ENCODE measurements around the gene CD36. TPM values are rescaled to one million over a fixed set of nuclear protein-coding genes. Genes with fewer than 3 reads are reported as not detected.

CD36 gene
- total RNA-seq, 1 experiment from 2014 or later, result 0.12 TPM

DNA sequence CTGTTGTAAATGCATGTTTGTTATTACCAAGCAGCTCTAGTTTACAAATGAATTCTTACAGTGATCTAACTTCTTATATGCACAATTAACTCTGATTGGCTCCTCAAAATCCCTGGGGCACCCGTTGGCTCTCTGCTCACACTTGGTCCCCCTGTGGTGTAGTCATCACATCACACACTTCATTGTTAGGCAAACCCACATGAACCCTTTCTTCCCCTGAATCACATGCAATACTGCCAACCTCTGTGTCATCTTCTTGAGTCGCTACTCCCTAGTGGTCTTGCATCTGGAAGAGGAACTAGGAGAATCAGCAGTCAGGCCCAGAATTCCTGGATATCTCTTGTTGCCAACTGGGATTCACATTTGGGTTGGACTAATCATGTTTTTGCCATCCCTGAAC lies 73.1 kb downstream of the CD36 start:
- peak; percentile 30 for DNase-seq (ENCODE audit: unreplicated experiment)
- POLR2A ChIA-PET, result interaction anchor here (0.6 kb wide), 2 partner anchors 620 to 903 kb away, joined by 3 to 4 read pairs; no protein-coding TSS in a partner anchor
- no peak overlapping the region for H3K4me3 Mint-ChIP-seq (ENCODE audit: unreplicated experiment)
- no peak overlapping the region for H3K27ac Mint-ChIP-seq (ENCODE audit: low read depth, unreplicated experiment)
- CTCF ChIA-PET, result interaction anchor here (1.0 kb wide), 1 partner anchor 12 kb away, joined by 4 read pairs; no protein-coding TSS in a partner anchor
- H3K27me3 Mint-ChIP-seq (ENCODE audit: insufficient read depth, unreplicated experiment), result no peaks in the 10 kb centered on the region
- no TSS peak for BruUV-seq (replicated peaks)
- H3K36me3 Mint-ChIP-seq (ENCODE audit: insufficient read depth, unreplicated experiment), result no peaks in the 10 kb centered on the region
- intact Hi-C loops (cut with micrococcal nuclease), result no loop called here
- TF ChIP-seq, protein P1, sequence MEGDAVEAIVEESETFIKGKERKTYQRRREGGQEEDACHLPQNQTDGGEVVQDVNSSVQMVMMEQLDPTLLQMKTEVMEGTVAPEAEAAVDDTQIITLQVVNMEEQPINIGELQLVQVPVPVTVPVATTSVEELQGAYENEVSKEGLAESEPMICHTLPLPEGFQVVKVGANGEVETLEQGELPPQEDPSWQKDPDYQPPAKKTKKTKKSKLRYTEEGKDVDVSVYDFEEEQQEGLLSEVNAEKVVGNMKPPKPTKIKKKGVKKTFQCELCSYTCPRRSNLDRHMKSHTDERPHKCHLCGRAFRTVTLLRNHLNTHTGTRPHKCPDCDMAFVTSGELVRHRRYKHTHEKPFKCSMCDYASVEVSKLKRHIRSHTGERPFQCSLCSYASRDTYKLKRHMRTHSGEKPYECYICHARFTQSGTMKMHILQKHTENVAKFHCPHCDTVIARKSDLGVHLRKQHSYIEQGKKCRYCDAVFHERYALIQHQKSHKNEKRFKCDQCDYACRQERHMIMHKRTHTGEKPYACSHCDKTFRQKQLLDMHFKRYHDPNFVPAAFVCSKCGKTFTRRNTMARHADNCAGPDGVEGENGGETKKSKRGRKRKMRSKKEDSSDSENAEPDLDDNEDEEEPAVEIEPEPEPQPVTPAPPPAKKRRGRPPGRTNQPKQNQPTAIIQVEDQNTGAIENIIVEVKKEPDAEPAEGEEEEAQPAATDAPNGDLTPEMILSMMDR (IDR thresholded peaks at IDR 0.05; ENCODE audit: unreplicated experiment), result no peak
- peaks cover 8% of the 10 kb centered on the region for H3K4me1 Mint-ChIP-seq (ENCODE audit: insufficient read depth, unreplicated experiment)
- H3K9me3 Mint-ChIP-seq (ENCODE audit: unreplicated experiment), result no peaks in the 10 kb centered on the region

- no peak for DNase-seq (ENCODE audit: unreplicated experiment)
- Mint-ChIP-seq H3K4me3 (ENCODE audit: unreplicated experiment) (no peak overlapping the region), H3K4me1 (ENCODE audit: insufficient read depth, unreplicated experiment) (peaks cover 33% of the 10 kb centered on the region)
Measured at GRCh38 chr7:80719261-80719660, 80.8 kb downstream of the CD36 start.

DNA sequence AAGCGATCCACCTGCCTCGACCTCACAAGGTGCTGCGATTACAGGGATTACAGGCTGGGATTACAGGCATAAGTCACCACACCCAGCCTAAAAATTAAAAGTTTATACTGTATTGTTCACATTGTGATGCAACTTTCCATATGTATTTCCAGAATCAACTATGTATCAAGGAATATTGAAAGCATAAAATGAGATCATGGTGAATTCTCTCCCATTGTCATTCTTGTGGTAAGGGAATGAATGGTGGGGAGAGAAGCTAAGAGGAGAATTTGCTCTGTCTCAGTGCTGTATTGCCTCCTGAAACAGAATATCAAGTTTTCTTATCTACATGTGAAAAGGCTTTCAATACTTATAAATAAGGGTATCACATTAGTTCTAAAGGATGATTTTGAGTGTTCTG lies 81.7 kb downstream of the CD36 start:
- intact Hi-C loops (cut with micrococcal nuclease), result loop anchor here (5.0 kb wide), 1 partner anchor 197 kb away; the partner anchor contains the start of gene SEMA3C
- peaks cover 39% of the 10 kb centered on the region for H3K4me1 Mint-ChIP-seq (ENCODE audit: insufficient read depth, unreplicated experiment)
- H3K27me3 Mint-ChIP-seq (ENCODE audit: insufficient read depth, unreplicated experiment), result no peaks in the 10 kb centered on the region

More at GRCh38 chr7:80719261-80719660, 80.8 kb downstream of the CD36 start:
- no TSS peak for BruUV-seq (replicated peaks)
- Mint-ChIP-seq H3K36me3 (ENCODE audit: insufficient read depth, unreplicated experiment) (no peaks in the 10 kb centered on the region), H3K27ac (ENCODE audit: low read depth, unreplicated experiment) (no peak overlapping the region), H3K9me3 (ENCODE audit: unreplicated experiment) (no peaks in the 10 kb centered on the region), H3K27me3 (ENCODE audit: insufficient read depth, unreplicated experiment) (no peaks in the 10 kb centered on the region)
- CTCF ChIA-PET, result interaction anchor here (0.6 kb wide), 2 partner anchors 782 to 1755 kb away, joined by 3 read pairs; no protein-coding TSS in a partner anchor
- POLR2A ChIA-PET, result interaction anchor here (0.5 to 1.2 kb wide), 3 partner anchors 11 to 166 kb away, joined by 3 read pairs; no protein-coding TSS in a partner anchor
- TF ChIP-seq, protein P1 (IDR thresholded peaks at IDR 0.05; ENCODE audit: unreplicated experiment), result no peak
- intact Hi-C loops (cut with micrococcal nuclease), result no loop called here

GRCh38 chr7:80721883-80722615 lies 83.6 kb downstream of the CD36 start:
- H3K27ac Mint-ChIP-seq (ENCODE audit: low read depth, unreplicated experiment), result peak overlapping the region; percentile 89
- peak overlapping the region; percentile 49 for H3K4me3 Mint-ChIP-seq (ENCODE audit: unreplicated experiment)
- no peaks in the 10 kb centered on the region for H3K36me3 Mint-ChIP-seq (ENCODE audit: insufficient read depth, unreplicated experiment)
- intact Hi-C loops (cut with micrococcal nuclease), result loop anchor here (2.0 to 5.0 kb wide), 2 partner anchors 59 to 195 kb away; partner anchors contain the start of gene SEMA3C
- no peaks in the 10 kb centered on the region for H3K27me3 Mint-ChIP-seq (ENCODE audit: insufficient read depth, unreplicated experiment)
- TF ChIP-seq, protein P1 (IDR thresholded peaks at IDR 0.05; ENCODE audit: unreplicated experiment), result no peak
- DNase-seq (ENCODE audit: unreplicated experiment), result peak; percentile 86
- H3K4me1 Mint-ChIP-seq (ENCODE audit: insufficient read depth, unreplicated experiment), result peaks cover 42% of the 10 kb centered on the region
- BruUV-seq (replicated peaks), result no TSS peak
- POLR2A ChIA-PET, result interaction anchor here (0.5 to 2.6 kb wide), 19 partner anchors 11 to 746 kb away, joined by 3 to 19 read pairs (median 4); partner anchors contain the start of gene SEMA3C
- H3K9me3 Mint-ChIP-seq (ENCODE audit: unreplicated experiment), result no peaks in the 10 kb centered on the region
- CTCF ChIA-PET, result interaction anchor here (0.7 to 1.8 kb wide), 3 partner anchors 179 to 761 kb away, joined by 3 to 5 read pairs (median 3); no protein-coding TSS in a partner anchor

More for the DNA sequence above, 81.7 kb downstream of the CD36 start:
- Mint-ChIP-seq H3K9me3 (ENCODE audit: unreplicated experiment) (no peaks in the 10 kb centered on the region), H3K27ac (ENCODE audit: low read depth, unreplicated experiment) (peak overlapping the region; percentile 89), H3K4me3 (ENCODE audit: unreplicated experiment) (no peak overlapping the region), H3K36me3 (ENCODE audit: insufficient read depth, unreplicated experiment) (no peaks in the 10 kb centered on the region)
- ChIA-PET POLR2A (no interaction called here), CTCF (no interaction called here)
- no peak for DNase-seq (ENCODE audit: unreplicated experiment)
- BruUV-seq (replicated peaks), result no TSS peak
- TF ChIP-seq, protein P1 (IDR thresholded peaks at IDR 0.05; ENCODE audit: unreplicated experiment), result no peak

Data from MCF 10A (cell line).